Stimulated activated CD4-positive, alpha-beta T cell treated with anti-CD3 and anti-CD28 coated beads, Interleukin-15, amount 100 ng/mL, for 24 hours (primary cell): ENCODE results near the gene ECE1.
"Not testable (repeated sequence)": the region's sequence is repeated elsewhere in the genome, so short reads cannot be mapped to it uniquely, and the experiment has no call there.

Experiments
- DNase-seq: peaks from one replicate; pipeline ENCODE4 v3.0.0-alpha.2; 2020

Gene ECE1

GRCh38 chr1:21290546-21290944 is 282 bp upstream of the ECE1 start:
- DNase-seq: peak; percentile 30

- DNase-seq: no peak
Observed at GRCh38 chr1:21289127-21289526, 1.1 kb downstream of the ECE1 start.

GRCh38 chr1:21287905-21288514 is 2.3 kb downstream of the ECE1 start:
- DNase-seq: no peak

- not testable (repeated sequence) for DNase-seq
Observed at GRCh38 chr1:21285386-21285785, 4.9 kb downstream of the ECE1 start.

GRCh38 chr1:21285055-21285372 is 5.2 kb downstream of the ECE1 start:
- DNase-seq: no peak

- no peak for DNase-seq
Observed at GRCh38 chr1:21284206-21285054, 5.8 kb downstream of the ECE1 start.

- no peak for DNase-seq
Observed at GRCh38 chr1:21283524-21283923, 6.7 kb downstream of the ECE1 start.

GRCh38 chr1:21282020-21282419 is 8.2 kb downstream of the ECE1 start:
- DNase-seq: not testable (repeated sequence)

GRCh38 chr1:21280482-21280881 is 9.8 kb downstream of the ECE1 start:
- DNase-seq: no peak

- no peak for DNase-seq
Observed at GRCh38 chr1:21280011-21280471, 10.2 kb downstream of the ECE1 start.

- no peak for DNase-seq
Observed at GRCh38 chr1:21278860-21279845, 11.1 kb downstream of the ECE1 start.

- DNase-seq: no peak
Observed at GRCh38 chr1:21278208-21278859, 11.9 kb downstream of the ECE1 start.

- DNase-seq: no peak
Observed at GRCh38 chr1:21277180-21277579, 13.1 kb downstream of the ECE1 start.

GRCh38 chr1:21272540-21272939 is 17.7 kb downstream of the ECE1 start:
- no peak for DNase-seq

GRCh38 chr1:21271550-21271949 is 18.7 kb downstream of the ECE1 start:
- DNase-seq: no peak

- DNase-seq: peak; percentile 89
Observed at GRCh38 chr1:21270086-21270689, 20.1 kb downstream of the ECE1 start.

GRCh38 chr1:21269461-21270085 is 20.7 kb downstream of the ECE1 start:
- no peak for DNase-seq

- DNase-seq: no peak
Observed at GRCh38 chr1:21268281-21269239, 21.7 kb downstream of the ECE1 start.

GRCh38 chr1:21267191-21268077 is 22.8 kb downstream of the ECE1 start:
- no peak for DNase-seq
